Measurements from ENCODE around the gene CYB5D1.

The CYB5D1 gene

GRCh38 chr17:7833795-7834541 is 23.8 kb upstream of the CYB5D1 start, which contains the start of gene KDM6B:
KDM6B (plus strand) TSS chr17:7834217; CDS start chr17:7845555, 11,338 bp downstream.
- peak; percentile 86 for DNase-seq (ENCODE audit: low spot score)

DNA sequence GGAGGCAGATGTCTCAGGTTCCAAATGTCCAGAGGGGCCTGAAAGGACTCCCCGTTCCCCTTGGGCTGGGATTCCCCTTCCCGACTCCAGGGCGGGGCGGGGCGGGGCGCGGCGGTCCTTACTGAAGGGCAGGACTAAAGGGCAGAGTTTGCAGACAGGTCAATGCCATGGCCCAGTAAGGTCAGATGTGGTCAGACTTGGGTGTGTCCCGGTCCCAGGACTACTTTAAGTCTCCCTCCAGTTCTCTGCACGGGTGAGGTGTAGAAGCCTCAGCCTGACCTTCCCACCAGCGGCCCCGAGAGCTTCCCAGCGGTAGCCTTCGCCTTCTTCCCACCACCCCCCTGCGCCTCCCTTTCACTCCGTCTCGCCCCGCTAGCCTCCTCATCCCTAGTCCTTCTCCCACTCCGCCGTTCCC is 23.3 kb upstream of the CYB5D1 start:
- DNase-seq (ENCODE audit: low spot score) = no peak

DNA sequence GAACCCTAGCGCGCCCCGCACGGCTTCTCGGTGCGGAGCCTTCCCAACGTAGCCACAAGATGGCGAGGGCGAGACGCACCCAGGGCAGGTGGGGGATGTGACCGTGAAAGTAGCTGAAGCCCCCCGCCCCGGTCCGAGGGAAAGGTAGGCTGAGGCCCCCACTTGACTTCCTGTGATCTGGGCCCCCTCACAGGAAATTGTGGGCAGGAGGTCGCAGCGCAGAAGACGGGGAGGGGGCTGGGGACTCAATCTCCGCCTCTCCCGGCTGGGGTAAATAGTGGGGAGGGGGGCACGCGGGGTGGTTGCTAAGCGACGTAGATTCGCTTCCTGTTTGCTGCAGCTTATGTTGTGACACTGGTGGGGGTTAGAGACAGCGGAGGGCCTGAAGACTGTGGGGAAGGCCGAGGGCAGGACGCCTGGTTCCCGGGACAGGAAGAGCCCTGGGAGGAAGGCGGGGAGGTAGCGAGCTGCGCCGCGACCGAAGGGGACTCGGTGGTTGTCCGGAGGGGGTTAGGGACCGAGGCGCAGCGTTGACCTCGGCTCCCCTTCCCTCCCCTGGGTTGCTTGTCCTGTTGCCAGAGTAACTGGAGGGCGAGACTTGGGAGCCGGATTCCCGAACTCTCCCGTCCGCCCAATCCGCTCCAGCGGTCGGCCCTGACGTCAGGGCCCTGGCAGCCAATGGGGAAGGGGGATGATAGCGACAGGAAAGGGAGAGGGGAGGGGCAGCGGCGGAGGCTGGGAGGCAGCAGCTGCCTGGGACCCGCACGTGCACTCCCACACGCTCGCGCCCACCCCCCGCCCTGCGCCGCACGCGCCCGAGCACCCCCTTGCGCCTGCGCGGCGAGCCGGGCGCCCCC is 22.6 kb upstream of the CYB5D1 start:
- peak; percentile 94 for DNase-seq (ENCODE audit: low spot score)

DNA sequence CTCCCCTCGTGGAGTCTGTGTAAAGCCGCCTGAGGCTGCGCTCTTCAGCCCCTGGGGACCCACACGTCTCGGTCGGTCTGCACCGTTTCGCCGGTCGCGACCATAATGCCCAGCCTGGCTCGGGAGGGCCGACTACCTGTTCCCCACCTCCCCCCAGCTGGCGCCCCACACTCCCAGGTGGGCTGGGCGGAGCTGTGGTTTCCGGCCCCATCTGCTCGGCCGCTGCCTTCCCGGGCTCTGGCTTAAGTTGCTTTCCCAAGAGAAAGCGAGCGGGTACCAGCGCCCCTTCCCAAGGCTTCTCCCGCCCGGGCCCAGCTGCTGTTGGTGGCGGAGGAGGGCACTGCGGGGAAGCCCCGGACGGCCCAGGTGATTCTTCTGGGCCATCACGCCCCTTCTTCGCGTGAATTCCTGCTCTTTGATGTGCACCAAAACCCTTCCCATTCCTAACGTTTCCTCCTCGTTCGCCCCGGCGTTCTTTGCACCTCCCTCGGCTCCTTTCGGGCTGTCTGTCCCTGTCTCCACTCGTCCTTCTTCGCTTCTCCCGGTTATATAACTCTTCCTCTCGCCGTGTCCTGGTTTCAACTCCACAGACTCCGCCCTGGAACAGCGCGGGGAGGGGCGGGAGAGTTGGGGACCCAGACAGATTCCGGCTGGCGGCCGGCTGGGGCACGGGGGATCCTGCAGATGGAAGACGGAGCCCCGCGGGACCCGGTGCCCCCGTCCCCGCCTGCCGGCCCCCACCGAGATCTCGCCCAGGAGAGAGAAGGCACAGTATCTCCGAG is 21.8 kb upstream of the CYB5D1 start:
- DNase-seq (ENCODE audit: low spot score) = no peak

DNA sequence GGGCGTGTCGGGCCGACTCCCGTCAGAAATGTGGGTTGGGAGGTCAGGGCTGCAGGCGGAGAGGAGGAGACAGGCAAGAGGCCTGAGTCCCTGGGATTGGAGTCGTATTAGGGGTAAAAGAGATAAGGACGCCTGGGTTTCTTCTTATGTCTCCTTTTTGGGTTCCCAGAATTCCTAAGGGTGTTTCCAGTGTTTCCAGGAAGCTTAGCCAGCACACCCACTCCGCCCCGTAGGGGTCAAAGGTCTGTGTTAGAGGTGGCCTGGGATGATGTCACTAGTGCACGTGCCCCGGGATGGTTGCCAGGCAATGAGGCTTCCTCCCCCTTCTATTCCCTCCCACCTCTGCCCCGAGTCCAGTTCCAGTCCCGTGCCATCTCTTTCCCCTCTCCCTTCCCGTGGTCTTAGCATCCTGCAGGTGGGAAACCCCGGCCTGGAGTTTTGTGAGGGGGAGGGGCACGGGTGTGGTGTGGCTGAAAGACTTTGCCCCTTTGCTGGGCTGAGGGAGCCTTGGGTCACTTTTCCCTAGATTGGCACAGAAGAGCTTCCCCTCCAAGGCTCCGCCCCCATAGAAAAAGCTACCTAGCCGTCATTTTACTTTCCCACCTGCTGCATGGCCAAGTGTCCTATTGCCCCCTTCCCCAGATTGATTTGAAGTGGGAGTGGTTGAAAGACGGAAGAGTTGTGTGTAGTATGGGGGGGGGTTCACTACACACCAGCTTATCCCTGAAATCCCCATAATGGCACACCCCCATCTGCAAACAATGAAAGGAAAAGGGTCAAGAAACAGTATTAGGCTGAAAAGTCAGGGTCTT is 21.0 kb upstream of the CYB5D1 start:
- peak; percentile 79 for DNase-seq (ENCODE audit: low spot score)

DNA sequence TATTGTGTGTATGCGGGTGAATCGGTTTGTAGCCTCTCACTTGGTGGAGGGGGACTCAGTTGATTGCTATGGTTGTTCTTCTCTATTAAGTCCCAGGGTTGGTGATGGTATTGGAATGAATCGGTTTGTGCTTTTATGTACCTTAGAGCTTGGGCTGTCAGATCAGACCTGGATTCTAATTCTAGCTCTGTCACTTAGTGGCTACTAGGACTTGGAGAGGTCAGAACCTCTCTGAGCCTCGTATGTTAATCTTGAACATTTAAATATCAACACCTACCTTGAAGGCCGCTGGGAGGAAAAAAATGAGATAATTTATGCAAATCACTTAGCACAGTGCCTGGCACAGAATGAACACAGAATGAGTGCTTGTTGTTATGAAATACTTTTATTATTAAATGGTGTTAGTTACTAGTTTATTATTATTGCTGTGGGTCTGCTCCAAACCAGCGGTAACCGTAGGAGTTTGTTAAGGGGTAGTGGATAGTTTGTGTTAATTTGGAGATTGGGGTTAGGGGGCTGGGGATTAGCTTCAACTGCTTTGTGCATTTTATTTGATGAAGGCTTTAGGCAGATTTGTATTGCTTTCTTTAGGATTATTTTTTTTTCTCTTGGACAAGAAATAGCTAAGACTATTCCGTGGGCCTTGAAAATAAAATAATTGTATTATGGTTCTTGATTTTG is 20.3 kb upstream of the CYB5D1 start:
- DNase-seq (ENCODE audit: low spot score) = no peak

DNA sequence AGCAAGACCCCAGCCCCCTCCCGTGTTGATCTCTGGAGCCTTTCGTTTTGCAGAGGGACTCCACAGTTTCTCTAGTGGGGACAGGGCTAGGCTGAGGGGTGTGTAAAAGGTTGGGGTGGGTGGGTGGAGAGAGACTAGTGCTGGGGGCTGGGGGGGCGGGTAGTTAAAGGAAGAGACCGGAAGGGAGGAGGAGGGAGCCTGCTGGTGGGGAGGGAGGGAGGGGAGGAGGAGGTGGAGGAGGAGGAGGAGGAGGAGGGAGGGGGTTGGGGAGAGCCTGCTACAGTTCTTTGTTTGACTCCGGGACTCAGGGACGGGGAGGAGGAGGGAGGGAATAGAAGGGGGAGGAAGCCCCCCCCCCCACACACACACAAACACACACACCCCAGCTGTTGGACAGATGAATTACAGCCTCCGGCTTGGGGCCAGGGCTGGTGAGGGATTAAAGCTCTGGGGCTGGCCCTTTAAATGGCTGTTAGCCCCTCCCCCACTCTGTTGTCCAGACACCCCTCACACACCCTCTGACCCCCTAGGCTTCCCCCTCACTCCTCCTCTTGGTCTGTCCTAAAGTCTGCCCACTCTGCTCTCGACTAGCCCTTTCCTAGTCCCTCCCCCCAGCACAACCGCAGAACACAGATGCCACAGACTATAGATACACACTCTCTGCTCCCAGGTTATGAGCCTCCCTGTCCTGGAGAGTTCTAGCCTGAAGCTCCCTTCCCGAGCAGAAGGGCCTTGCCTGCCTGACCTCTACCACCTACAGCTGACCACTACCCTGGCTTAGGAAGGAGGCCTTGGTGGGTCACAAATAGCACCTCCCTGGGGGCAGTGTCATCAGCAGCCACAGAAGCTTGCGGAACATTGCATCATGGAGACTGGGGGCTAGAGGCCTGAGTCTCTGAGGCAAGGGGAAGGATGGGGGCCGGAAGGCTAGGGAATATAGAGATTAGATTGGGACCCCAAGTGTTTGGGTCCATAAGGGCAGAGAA is 19.4 kb upstream of the CYB5D1 start:
- no peak for DNase-seq (ENCODE audit: low spot score)

DNA sequence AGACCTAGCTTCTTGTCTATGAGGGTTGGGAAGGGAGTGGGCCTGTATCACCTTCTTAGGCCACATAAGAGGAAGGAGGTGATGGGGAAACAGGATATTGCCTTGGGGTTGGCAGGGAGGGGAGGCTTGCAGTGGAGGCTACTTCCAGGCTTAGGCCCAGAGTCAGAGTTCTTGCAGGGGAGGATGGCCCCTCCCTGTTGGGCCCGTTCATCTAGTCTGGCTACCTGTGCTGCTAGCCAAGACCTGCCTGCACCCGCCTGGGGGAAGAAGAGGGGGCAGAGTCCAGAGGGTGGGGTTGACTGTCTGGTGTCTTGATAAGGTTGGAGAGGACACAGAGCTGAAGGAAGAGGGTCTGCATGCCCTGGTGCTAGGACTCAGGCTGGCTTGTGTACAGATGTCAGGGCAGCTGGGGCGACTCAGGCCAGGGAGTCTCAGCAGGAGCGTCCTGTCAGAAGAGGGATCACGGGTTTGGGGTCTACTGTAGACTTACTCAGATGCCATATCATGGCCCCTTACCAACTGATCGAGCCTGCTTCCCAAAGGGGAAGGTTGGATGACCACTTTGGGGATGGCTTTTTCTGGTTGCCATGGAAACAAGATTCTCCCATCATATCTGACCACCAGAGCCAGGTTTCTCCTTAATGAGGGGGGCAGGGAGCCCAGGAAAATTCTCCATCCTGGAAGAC is 18.5 kb upstream of the CYB5D1 start:
- no peak for DNase-seq (ENCODE audit: low spot score)

- no peak for DNase-seq (ENCODE audit: low spot score)
Observed at GRCh38 chr17:7839876-7840261, 17.9 kb upstream of the CYB5D1 start.

DNA sequence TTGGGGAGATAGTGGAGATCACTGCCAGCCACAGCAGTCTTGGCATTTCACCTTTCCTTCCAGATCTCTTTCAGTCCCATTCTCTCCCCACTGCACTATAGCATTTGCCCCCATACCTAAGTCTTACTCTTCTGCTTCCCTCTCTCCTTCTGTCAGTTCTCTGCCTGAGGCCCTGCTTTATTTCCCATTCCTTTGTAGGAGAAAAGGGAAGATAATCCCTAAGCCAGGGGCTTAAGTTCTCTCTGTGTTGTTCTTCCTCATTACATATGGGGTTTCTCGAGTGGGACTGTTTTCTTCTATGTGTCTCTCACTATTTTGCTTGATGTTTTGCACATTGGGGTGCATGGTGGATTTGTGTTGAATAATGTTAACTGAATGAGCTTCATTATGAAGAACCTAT is 17.4 kb upstream of the CYB5D1 start:
- DNase-seq (ENCODE audit: low spot score) = no peak

- no peak for DNase-seq (ENCODE audit: low spot score)
Observed at GRCh38 chr17:7840875-7841274, 16.9 kb upstream of the CYB5D1 start.

GRCh38 chr17:7841396-7841914 is 16.3 kb upstream of the CYB5D1 start:
- peak; percentile 78 for DNase-seq (ENCODE audit: low spot score)

DNA sequence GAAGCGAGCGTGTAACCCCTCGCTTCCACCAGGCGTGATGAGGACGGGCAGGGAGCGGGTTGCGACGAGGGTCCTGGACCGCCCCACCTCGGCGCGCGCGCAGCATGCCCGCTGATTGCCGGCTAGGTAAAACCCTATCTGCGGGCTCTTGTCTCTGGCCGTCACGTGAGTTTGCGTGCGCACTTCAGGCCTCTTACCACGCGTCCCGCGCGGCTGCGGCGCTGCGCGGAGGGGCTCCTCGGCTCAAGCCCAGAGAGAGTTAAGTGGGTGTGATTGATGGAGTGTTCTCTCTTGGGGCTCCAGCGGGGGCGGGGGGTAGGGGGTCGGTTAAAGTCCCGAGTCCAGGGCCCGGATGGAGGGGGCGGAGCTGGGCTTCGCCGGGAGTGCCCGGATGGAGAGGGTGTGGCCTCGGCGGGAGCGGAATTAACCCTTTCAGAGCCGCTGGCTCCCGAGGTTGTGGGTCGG is 15.9 kb upstream of the CYB5D1 start:
- DNase-seq (ENCODE audit: low spot score) = peak; percentile 84

DNA sequence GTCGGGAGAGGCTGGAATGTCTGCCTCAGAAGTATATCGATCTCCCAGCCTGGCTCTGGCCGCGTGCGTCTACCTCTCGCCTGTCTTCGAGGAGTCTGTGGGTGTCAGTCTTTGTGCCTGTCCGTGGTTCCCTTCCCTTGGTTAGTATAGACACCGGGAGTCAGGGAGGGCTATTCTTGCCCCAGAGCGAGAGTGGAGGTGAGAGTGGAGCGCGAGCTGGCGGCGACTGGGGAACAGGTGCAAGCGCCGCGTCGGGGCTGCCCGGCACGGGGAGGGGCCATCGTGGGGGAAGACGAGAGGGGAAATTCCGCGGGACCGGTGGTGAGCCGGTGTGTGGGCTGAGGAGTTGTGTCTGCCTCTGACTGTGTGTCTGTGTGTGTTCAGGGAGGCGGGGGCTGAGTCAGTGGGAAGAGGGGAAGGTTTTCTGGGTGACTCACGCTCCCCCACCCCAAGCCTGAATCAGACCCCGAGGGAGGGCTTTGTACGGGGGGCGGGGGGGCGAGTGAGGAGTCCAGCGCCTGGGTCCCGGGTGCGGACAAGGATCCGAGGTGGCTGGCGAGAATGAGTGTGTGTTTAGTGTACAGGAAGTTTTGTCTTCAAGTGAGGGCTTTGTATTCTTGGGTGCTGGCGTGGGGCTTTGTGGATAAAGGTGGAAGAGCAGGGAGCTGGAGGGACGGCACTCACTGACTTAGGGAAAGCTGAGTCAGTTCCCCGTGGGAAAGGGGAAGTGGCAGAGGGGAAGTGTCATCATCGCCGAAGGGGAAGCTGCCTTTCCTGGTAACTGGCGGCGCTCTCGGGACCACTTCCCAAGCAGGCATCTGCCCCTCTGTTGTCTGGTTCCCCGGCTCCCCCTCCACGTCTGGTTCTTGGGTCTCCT is 15.2 kb upstream of the CYB5D1 start:
- DNase-seq (ENCODE audit: low spot score) = peak; percentile 87

DNA sequence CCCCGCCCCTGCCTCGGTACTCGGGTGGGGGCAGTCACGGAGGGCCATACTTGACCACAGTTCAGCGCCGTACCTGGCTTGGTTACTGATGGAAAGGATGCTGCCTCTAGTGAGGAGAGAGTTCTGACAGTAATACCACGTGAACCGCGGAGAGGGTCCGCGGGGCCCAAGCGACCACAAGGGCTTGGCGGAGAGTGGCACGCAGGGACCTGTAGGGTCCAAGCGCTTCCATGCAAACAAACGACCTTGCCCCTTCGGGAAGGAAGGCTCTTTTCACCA is 14.6 kb upstream of the CYB5D1 start:
- peak; percentile 33 for DNase-seq (ENCODE audit: low spot score)

DNA sequence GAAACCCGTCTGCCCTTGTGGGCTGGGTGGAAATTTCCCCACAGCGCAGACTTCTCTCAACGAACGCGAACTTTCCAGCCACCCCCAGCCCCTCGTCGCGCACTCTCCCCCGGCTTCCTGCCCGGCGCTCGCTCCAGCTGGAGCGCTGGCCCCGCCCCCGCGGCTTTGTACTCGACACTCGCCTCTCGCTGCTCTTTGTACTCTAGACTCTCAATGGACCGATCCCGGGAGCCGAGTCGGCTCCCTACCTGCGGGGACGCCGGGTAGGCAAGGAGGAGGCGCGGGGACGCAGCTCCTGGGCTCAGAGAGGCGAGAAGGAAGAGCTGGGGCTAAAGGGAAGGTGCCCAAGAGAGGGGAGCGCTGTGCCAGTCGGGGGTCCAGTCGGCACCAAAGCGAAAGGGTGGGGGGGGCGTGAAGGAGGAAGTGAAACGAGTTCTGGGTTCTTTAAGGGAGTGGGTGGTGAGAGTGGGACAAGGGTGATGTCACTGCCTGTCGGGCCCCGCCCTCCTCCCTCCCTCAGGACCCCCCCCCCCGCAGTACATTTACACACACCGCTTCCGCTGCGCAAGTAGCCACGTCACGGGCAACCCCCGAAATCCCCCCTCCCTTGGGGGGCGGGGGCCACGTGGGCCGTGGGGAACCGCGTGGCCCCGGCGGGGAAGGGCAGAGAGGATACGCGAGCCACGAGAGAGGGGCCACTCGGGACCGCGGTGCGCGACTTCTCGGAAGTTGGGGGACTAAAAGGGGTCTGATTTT is 14.1 kb upstream of the CYB5D1 start:
- DNase-seq (ENCODE audit: low spot score) = peak; percentile 83

Data from activated CD4-positive, alpha-beta T cell treated with anti-CD3 and anti-CD28 coated beads, Interleukin-2, Interleukin-4, amounts not matched to agents 100 ng/mL and 50 ng/mL, durations not matched to agents 16 hours and 8 hours (primary cell).